Measurements from ENCODE around the gene SCN1B.

SCN1B gene

GRCh38 chr19:35042954-35043604 is 12.8 kb downstream of the SCN1B start:
- Histone ChIP-seq H3K9me3 (ENCODE audit: insufficient read depth, low read length, severe bottlenecking) (no peaks in the 10 kb centered on the region), H3K4me1 (ENCODE audit: insufficient read depth, low read length) (no peaks in the 10 kb centered on the region), H3K79me2 (ENCODE audit: insufficient read depth, low read length) (no peaks in the 10 kb centered on the region), H3K4me3 (ENCODE audit: low read depth in 1 of 2, low read length in 2 of 2) (no peak overlapping the region), H3K4me2 (ENCODE audit: insufficient read depth, low read length) (no peak overlapping the region), H3K27me3 (ENCODE audit: insufficient read depth, low read length, poor library complexity) (no peaks in the 10 kb centered on the region), H3K9ac (ENCODE audit: low read depth, low read length) (no peak overlapping the region), H2AFZ (ENCODE audit: low read depth, low read length) (no peak overlapping the region), H3K27ac (ENCODE audit: low read length) (no peak overlapping the region), H3K36me3 (ENCODE audit: insufficient read depth, low read length) (no peaks in the 10 kb centered on the region), H4K20me1 (ENCODE audit: insufficient read depth, low read length) (no peaks in the 10 kb centered on the region; the same call in 1 of the 2 replicates)
- TF ChIP-seq EZH2 (IDR thresholded peaks at IDR 0.05; ENCODE audit: borderline replicate concordance, low read depth, low read length, severe bottlenecking), result no peak
- no peak for TF ChIP-seq CTCF (IDR thresholded peaks at IDR 0.05; ENCODE audit: borderline replicate concordance, extremely low read depth, low read length, poor library complexity, severe bottlenecking)
- no peak for ATAC-seq (ENCODE audit: insufficient read depth, low read depth)
- DNase-seq, result no peak

- Histone ChIP-seq H2AFZ (ENCODE audit: low read depth, low read length) (no peak overlapping the region), H3K4me1 (ENCODE audit: insufficient read depth, low read length) (no peaks in the 10 kb centered on the region), H3K36me3 (ENCODE audit: insufficient read depth, low read length) (no peaks in the 10 kb centered on the region), H3K27ac (ENCODE audit: low read length) (no peak overlapping the region), H3K9ac (ENCODE audit: low read depth, low read length) (no peak overlapping the region), H3K79me2 (ENCODE audit: insufficient read depth, low read length) (no peaks in the 10 kb centered on the region), H4K20me1 (ENCODE audit: insufficient read depth, low read length) (no peaks in the 10 kb centered on the region; the same call in 1 of the 2 replicates), H3K27me3 (ENCODE audit: insufficient read depth, low read length, poor library complexity) (no peaks in the 10 kb centered on the region), H3K4me3 (ENCODE audit: low read depth in 1 of 2, low read length in 2 of 2) (no peak overlapping the region), H3K9me3 (ENCODE audit: insufficient read depth, low read length, severe bottlenecking) (no peaks in the 10 kb centered on the region), H3K4me2 (ENCODE audit: insufficient read depth, low read length) (no peak overlapping the region)
- TF ChIP-seq CTCF (IDR thresholded peaks at IDR 0.05; ENCODE audit: borderline replicate concordance, extremely low read depth, low read length, poor library complexity, severe bottlenecking) (no peak), EZH2 (IDR thresholded peaks at IDR 0.05; ENCODE audit: borderline replicate concordance, low read depth, low read length, severe bottlenecking) (no peak)
- DNase-seq (no peak), ATAC-seq (ENCODE audit: insufficient read depth, low read depth) (no peak)
Measured at GRCh38 chr19:35043906-35044305, 13.6 kb downstream of the SCN1B start.

- no peak overlapping the region for H3K27ac ChIP-seq (ENCODE audit: low read length)
- DNase-seq (peak; percentile 59), ATAC-seq (ENCODE audit: insufficient read depth, low read depth) (no peak)
- H4K20me1 ChIP-seq (ENCODE audit: insufficient read depth, low read length), result no peaks in the 10 kb centered on the region; the same call in 1 of the 2 replicates
- H3K4me2 ChIP-seq (ENCODE audit: insufficient read depth, low read length), result no peak overlapping the region
- no peaks in the 10 kb centered on the region for H3K79me2 ChIP-seq (ENCODE audit: insufficient read depth, low read length)
- H3K9me3 ChIP-seq (ENCODE audit: insufficient read depth, low read length, severe bottlenecking), result no peaks in the 10 kb centered on the region
- no peak overlapping the region for H2AFZ ChIP-seq (ENCODE audit: low read depth, low read length)
- no peak overlapping the region for H3K9ac ChIP-seq (ENCODE audit: low read depth, low read length)
- no peaks in the 10 kb centered on the region for H3K36me3 ChIP-seq (ENCODE audit: insufficient read depth, low read length)
- H3K4me1 ChIP-seq (ENCODE audit: insufficient read depth, low read length), result no peaks in the 10 kb centered on the region
- no peaks in the 10 kb centered on the region for H3K27me3 ChIP-seq (ENCODE audit: insufficient read depth, low read length, poor library complexity)
- no peak overlapping the region for H3K4me3 ChIP-seq (ENCODE audit: low read depth in 1 of 2, low read length in 2 of 2)
- TF ChIP-seq CTCF (IDR thresholded peaks at IDR 0.05; ENCODE audit: borderline replicate concordance, extremely low read depth, low read length, poor library complexity, severe bottlenecking), result peak; percentile 96
- TF ChIP-seq EZH2 (IDR thresholded peaks at IDR 0.05; ENCODE audit: borderline replicate concordance, low read depth, low read length, severe bottlenecking), result no peak
Measured at GRCh38 chr19:35044317-35045117, 14.2 kb downstream of the SCN1B start.

Data from DND-41 (cell line).